Astrocyte of the cerebellum (primary cell): ENCODE results near the gene IQCF2.
"Not testable (repeated sequence)": the region's sequence is repeated elsewhere in the genome, so short reads cannot be mapped to it uniquely, and the experiment has no call there.

ENCODE experiments used
- DNase-seq: peaks from one replicate; pipeline ENCODE4 v3.0.0-alpha.2; 2011; ENCODE audit warnings: low read depth
- H3K4me3 ChIP-seq: 2 replicates; pipeline ENCODE4 v1.5.1; 2011; ENCODE audit warnings: mild to moderate bottlenecking, low read depth, low read length, moderate library complexity
- CTCF ChIP-seq: IDR thresholded peaks from 2 replicates; pipeline ENCODE4 v1.5.1; 2012; ENCODE audit warnings: low read length, low read depth, moderate library complexity, mild to moderate bottlenecking; ENCODE audit errors: missing control alignments
- in situ Hi-C: cut with HindIII; loops from 2 replicates; pipeline ENCODE4 v1.10.0; 2017; ENCODE audit warnings: low sequenced_read_pairs

IQCF2 gene

GRCh38 chr3:51888463-51889105 lies 27.2 kb downstream of the IQCF2 start:
- DNase-seq, result no peak
- in situ Hi-C loops, result no loop called here
- no peak for TF ChIP-seq CTCF
- H3K4me3 ChIP-seq, result no peak overlapping the region

- in situ Hi-C loops, result loop anchor here (5.0 kb wide), 1 partner anchor 54 kb away; no protein-coding TSS in a partner anchor
- no peak for TF ChIP-seq CTCF
- no peak for DNase-seq
- no peak overlapping the region for H3K4me3 ChIP-seq
These were observed 30.0 kb downstream of the IQCF2 start for GRCh38 chr3:51891242-51892039.

- no peak for DNase-seq
- no peak overlapping the region for H3K4me3 ChIP-seq
- no peak for TF ChIP-seq CTCF
- in situ Hi-C loops, result loop anchor here (5.0 kb wide), 1 partner anchor 57 kb away; no protein-coding TSS in a partner anchor
These were observed 33.0 kb downstream of the IQCF2 start for GRCh38 chr3:51894391-51894790.

GRCh38 chr3:51894939-51895338 lies 33.5 kb downstream of the IQCF2 start:
- in situ Hi-C loops, result loop anchor here (5.0 kb wide), 1 partner anchor 58 kb away; no protein-coding TSS in a partner anchor
- no peak overlapping the region for H3K4me3 ChIP-seq
- TF ChIP-seq CTCF, result no peak
- DNase-seq, result no peak

GRCh38 chr3:51896607-51897305 lies 35.3 kb downstream of the IQCF2 start:
- TF ChIP-seq CTCF, result no peak
- in situ Hi-C loops, result no loop called here
- DNase-seq, result no peak
- H3K4me3 ChIP-seq, result no peak overlapping the region

- no peak for TF ChIP-seq CTCF
- in situ Hi-C loops, result no loop called here
- DNase-seq, result no peak
- H3K4me3 ChIP-seq, result no peak overlapping the region
These were observed 36.0 kb downstream of the IQCF2 start for GRCh38 chr3:51897391-51897790.

- H3K4me3 ChIP-seq, in situ Hi-C loops, DNase-seq: not testable (repeated sequence)
These were observed 38.6 kb downstream of the IQCF2 start for GRCh38 chr3:51900043-51900442.

- in situ Hi-C loops, H3K4me3 ChIP-seq, DNase-seq: not testable (repeated sequence)
These were observed 40.9 kb downstream of the IQCF2 start for GRCh38 chr3:51902361-51902760.
